ENCODE results near the gene RNASE13. TPM values are rescaled to one million over a fixed set of nuclear protein-coding genes. Genes with fewer than 3 reads are reported as not detected.

Gene RNASE13
- polyA plus RNA-seq, 1 of the 3 experiments (the other 2 are of a cell fraction), result not detected

DNA sequence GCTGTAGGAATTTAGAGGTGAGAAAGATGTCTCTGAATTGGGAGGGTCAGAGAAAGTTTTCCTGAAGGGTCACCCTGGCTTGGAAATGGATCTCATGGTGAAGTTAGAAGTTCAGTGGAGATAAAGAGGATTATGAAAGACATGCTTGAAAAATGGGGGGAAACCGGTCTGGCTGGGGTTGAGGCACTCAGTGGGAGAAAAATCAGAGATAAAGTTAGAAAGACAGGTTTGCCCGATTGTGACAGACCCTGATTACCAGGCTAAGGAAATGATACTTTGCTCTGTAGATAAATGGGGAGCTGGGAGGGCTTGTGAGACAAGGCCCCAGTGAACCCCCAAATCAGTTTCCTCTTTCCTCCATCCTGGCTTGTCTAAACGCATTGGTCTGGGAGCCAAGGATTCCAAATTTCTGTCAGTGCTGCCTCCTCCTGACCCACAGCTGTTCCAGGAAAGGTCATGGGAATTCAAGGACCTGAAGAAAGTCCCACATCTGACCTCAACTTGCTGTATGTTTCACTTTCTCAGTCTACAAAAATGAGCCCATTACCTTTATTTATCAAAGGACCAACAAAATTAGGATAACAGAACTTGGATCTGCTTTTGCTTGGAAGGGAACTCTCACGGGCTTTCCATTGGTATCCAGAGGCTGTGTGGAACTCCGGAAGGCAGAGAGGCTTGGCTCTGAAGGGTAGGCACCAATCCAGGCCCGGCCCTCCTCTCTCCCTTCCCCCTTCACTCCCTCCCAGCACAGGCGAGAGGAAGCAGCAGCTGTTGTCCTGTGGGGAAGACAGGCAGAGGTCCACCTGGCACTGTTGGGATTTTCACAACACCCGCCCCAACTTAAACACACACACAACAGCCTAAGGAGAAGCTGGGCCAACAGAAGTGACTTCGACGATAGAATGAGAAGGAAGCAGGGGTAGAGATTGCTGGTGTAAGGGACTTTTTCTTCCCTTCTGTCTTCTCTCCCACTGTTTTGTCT, 4.1 kb upstream of the RNASE13 start:
- WGBS (ENCODE audit: low lambda C conversion rate), result 75% methylated on average over 8 of the region's 10 CpGs
- ChIA-PET CTCF (interaction anchor here (0.9 to 7.0 kb wide), 12 partner anchors 8 to 181 kb away, joined by 3 to 248 read pairs (median 13); partner anchors contain the start of genes ARHGEF40, NDRG2, SLC39A2 and TPPP2), POLR2A (no interaction called here)
- Histone ChIP-seq H3K36me3 (replicated peaks in 1 of 2; ENCODE audit: control insufficient read depth in 1 of 2, insufficient read depth in 2 of 2, low read length in 1 of 2) (no peaks in the 10 kb centered on the region), H3K27me3 (ENCODE audit: insufficient read depth) (peaks cover under 1% of the 10 kb centered on the region; the same call in 1 of the 2 replicates), H3K79me2 (ENCODE audit: insufficient read depth) (no peaks in the 10 kb centered on the region), H3K4me2 (no peak overlapping the region), H3K4me1 (ENCODE audit: control insufficient read depth in 1 of 2, insufficient read depth in 2 of 2, low read depth in 1 of 2, low read length in 1 of 2) (peaks cover 12 to 13% of the 10 kb centered on the region in 2 experiments; a peak in 3 of 4 replicates), H2AFZ (ENCODE audit: low read depth) (no peak overlapping the region), H3K9ac (no peak overlapping the region), H3K27ac (ENCODE audit: low read depth in 2 of 2, low read length in 1 of 2) (no peak overlapping the region), H3K4me3 (ENCODE audit: low read depth in 2 of 2, low read length in 1 of 2) (no peak overlapping the region), H4K20me1 (ENCODE audit: insufficient read depth) (no peaks in the 10 kb centered on the region), H3F3A (replicated peaks; ENCODE audit: insufficient read depth) (no peaks in the 10 kb centered on the region), H3K9me2 (no peaks in the 10 kb centered on the region), H3K9me3 (no peaks in the 10 kb centered on the region)
- DNase-seq, result no peak
- TF ChIP-seq NRF1 (IDR thresholded peaks at IDR 0.05; ENCODE audit: low read depth, low read length) (no peak), SMC3 (IDR thresholded peaks at IDR 0.05; ENCODE audit: low read depth, low read length) (no peak), GABPA (IDR thresholded peaks at IDR 0.05; ENCODE audit: low read depth) (no peak), ELF1 (IDR thresholded peaks at IDR 0.05) (no peak), SIN3A (IDR thresholded peaks at IDR 0.05; ENCODE audit: borderline replicate concordance, low read depth, low read length) (no peak)
- TF ChIP-seq, protein P1, sequence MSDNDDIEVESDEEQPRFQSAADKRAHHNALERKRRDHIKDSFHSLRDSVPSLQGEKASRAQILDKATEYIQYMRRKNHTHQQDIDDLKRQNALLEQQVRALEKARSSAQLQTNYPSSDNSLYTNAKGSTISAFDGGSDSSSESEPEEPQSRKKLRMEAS (IDR thresholded peaks at IDR 0.05; ENCODE audit: low read depth), result no peak
- TF ChIP-seq, protein P2, sequence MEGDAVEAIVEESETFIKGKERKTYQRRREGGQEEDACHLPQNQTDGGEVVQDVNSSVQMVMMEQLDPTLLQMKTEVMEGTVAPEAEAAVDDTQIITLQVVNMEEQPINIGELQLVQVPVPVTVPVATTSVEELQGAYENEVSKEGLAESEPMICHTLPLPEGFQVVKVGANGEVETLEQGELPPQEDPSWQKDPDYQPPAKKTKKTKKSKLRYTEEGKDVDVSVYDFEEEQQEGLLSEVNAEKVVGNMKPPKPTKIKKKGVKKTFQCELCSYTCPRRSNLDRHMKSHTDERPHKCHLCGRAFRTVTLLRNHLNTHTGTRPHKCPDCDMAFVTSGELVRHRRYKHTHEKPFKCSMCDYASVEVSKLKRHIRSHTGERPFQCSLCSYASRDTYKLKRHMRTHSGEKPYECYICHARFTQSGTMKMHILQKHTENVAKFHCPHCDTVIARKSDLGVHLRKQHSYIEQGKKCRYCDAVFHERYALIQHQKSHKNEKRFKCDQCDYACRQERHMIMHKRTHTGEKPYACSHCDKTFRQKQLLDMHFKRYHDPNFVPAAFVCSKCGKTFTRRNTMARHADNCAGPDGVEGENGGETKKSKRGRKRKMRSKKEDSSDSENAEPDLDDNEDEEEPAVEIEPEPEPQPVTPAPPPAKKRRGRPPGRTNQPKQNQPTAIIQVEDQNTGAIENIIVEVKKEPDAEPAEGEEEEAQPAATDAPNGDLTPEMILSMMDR (IDR thresholded peaks at IDR 0.05), result no peak
- TF ChIP-seq, protein P3, sequence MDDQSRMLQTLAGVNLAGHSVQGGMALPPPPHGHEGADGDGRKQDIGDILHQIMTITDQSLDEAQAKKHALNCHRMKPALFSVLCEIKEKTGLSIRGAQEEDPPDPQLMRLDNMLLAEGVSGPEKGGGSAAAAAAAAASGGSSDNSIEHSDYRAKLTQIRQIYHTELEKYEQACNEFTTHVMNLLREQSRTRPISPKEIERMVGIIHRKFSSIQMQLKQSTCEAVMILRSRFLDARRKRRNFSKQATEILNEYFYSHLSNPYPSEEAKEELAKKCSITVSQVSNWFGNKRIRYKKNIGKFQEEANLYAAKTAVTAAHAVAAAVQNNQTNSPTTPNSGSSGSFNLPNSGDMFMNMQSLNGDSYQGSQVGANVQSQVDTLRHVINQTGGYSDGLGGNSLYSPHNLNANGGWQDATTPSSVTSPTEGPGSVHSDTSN (IDR thresholded peaks at IDR 0.05), result no peak

DNA sequence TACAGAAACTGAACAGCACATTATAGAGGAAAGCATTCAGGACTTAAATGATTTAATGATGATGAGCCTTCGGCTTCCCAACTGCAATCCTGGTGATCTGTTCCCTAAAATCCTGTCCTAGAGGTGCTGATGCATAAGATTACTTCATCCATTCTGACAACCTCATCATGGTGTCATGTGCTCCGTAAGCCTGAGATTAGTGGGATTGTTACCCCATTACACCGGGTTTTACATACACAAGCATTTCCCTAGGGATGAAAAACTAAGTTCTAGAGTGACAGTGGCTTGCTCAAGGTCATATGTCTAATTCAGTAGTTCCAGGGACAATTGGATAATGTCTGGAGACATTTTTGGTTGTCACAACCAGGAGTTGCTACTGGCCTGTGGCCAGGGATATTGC, 2.5 kb upstream of the RNASE13 start:
- Histone ChIP-seq H3K4me2 (no peak overlapping the region), H3K36me3 (replicated peaks in 1 of 2; ENCODE audit: control insufficient read depth in 1 of 2, insufficient read depth in 2 of 2, low read length in 1 of 2) (no peaks in the 10 kb centered on the region), H3K9ac (no peak overlapping the region), H3F3A (replicated peaks; ENCODE audit: insufficient read depth) (no peaks in the 10 kb centered on the region), H3K79me2 (ENCODE audit: insufficient read depth) (no peaks in the 10 kb centered on the region), H3K27me3 (ENCODE audit: insufficient read depth) (peaks cover 16% of the 10 kb centered on the region; the same call in 1 of the 2 replicates), H3K9me3 (no peaks in the 10 kb centered on the region), H3K9me2 (no peaks in the 10 kb centered on the region), H2AFZ (ENCODE audit: low read depth) (no peak overlapping the region), H3K4me1 (ENCODE audit: control insufficient read depth in 1 of 2, insufficient read depth in 2 of 2, low read depth in 1 of 2, low read length in 1 of 2) (peaks cover 0 to 11% of the 10 kb centered on the region in 2 experiments; a peak in 2 of 4 replicates), H4K20me1 (ENCODE audit: insufficient read depth) (no peaks in the 10 kb centered on the region), H3K4me3 (ENCODE audit: low read depth in 2 of 2, low read length in 1 of 2) (no peak overlapping the region), H3K27ac (ENCODE audit: low read depth in 2 of 2, low read length in 1 of 2) (no peak overlapping the region)
- CTCF ChIA-PET, result interaction anchor here (0.8 to 7.5 kb wide), 2 partner anchors 23 to 61 kb away, joined by 3 to 73 read pairs; partner anchors contain the start of gene ZNF219
- WGBS (ENCODE audit: low lambda C conversion rate), result 53% methylated on average over 3 of the region's 3 CpGs
- POLR2A ChIA-PET, result no interaction called here
- TF ChIP-seq TAF1 (IDR thresholded peaks at IDR 0.05; ENCODE audit: borderline replicate concordance, low read depth, low read length) (no peak), RCOR1 (IDR thresholded peaks at IDR 0.05; ENCODE audit: low read length) (no peak), TCF12 (IDR thresholded peaks at IDR 0.05) (no peak)
- DNase-seq, result no peak
